Measurements from ENCODE around the gene PIR. TPM values are rescaled to one million over a fixed set of nuclear protein-coding genes. Genes with fewer than 3 reads are reported as not detected.

The PIR gene
- total and polyA plus RNA-seq, 9 of the 15 experiments (the other 6 are each of a cell fraction or from before 2014, with no cell fraction given), result 7.5 to 29.8 (median 11.5) TPM

GRCh38 chrX:15465896-15466651 is 27.1 kb downstream of the PIR start (continued):
- no peak for TF ChIP-seq ATF2 (CRISPR knock-in tag; IDR thresholded peaks at IDR 0.05)
- TF ChIP-seq ZNF253 (CRISPR knock-in tag; conservative IDR thresholded peaks at IDR 0.05), result no peak
- TF ChIP-seq, protein P1, sequence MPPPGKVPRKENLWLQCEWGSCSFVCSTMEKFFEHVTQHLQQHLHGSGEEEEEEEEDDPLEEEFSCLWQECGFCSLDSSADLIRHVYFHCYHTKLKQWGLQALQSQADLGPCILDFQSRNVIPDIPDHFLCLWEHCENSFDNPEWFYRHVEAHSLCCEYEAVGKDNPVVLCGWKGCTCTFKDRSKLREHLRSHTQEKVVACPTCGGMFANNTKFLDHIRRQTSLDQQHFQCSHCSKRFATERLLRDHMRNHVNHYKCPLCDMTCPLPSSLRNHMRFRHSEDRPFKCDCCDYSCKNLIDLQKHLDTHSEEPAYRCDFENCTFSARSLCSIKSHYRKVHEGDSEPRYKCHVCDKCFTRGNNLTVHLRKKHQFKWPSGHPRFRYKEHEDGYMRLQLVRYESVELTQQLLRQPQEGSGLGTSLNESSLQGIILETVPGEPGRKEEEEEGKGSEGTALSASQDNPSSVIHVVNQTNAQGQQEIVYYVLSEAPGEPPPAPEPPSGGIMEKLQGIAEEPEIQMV (tag; conservative IDR thresholded peaks at IDR 0.05; ENCODE audit: low read depth), result no peak
- TF ChIP-seq MECOM (CRISPR knock-in tag; IDR thresholded peaks at IDR 0.05), result no peak
- TF ChIP-seq ZFX (CRISPR knock-in tag; IDR thresholded peaks at IDR 0.05), result no peak
- TF ChIP-seq, protein P2, sequence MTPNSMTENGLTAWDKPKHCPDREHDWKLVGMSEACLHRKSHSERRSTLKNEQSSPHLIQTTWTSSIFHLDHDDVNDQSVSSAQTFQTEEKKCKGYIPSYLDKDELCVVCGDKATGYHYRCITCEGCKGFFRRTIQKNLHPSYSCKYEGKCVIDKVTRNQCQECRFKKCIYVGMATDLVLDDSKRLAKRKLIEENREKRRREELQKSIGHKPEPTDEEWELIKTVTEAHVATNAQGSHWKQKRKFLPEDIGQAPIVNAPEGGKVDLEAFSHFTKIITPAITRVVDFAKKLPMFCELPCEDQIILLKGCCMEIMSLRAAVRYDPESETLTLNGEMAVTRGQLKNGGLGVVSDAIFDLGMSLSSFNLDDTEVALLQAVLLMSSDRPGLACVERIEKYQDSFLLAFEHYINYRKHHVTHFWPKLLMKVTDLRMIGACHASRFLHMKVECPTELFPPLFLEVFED (CRISPR knock-in tag; conservative IDR thresholded peaks at IDR 0.05), result no peak
- no peak for TF ChIP-seq HOXB6 (CRISPR knock-in tag; IDR thresholded peaks at IDR 0.05; ENCODE audit: borderline replicate concordance)
- no peak for TF ChIP-seq ZNF551 (CRISPR knock-in tag; IDR thresholded peaks at IDR 0.05)
- no peak for TF ChIP-seq ZNF121 (CRISPR knock-in tag; conservative IDR thresholded peaks at IDR 0.05)
- TF ChIP-seq MTF1 (CRISPR knock-in tag; IDR thresholded peaks at IDR 0.05; ENCODE audit: borderline replicate concordance), result no peak
- peak; percentile 62 for TF ChIP-seq RBM25 (IDR thresholded peaks at IDR 0.05; ENCODE audit: low read depth, low read length, severe bottlenecking)
- no peak for TF ChIP-seq ZEB2 (IDR thresholded peaks at IDR 0.05)
- no peak for TF ChIP-seq KAT2B (IDR thresholded peaks at IDR 0.05; ENCODE audit: low read depth, low read length)
- TF ChIP-seq MTA3 (IDR thresholded peaks at IDR 0.05; ENCODE audit: borderline replicate concordance), result no peak
- TF ChIP-seq MAFG (tag; conservative IDR thresholded peaks at IDR 0.05), result no peak
- TF ChIP-seq, protein P3, sequence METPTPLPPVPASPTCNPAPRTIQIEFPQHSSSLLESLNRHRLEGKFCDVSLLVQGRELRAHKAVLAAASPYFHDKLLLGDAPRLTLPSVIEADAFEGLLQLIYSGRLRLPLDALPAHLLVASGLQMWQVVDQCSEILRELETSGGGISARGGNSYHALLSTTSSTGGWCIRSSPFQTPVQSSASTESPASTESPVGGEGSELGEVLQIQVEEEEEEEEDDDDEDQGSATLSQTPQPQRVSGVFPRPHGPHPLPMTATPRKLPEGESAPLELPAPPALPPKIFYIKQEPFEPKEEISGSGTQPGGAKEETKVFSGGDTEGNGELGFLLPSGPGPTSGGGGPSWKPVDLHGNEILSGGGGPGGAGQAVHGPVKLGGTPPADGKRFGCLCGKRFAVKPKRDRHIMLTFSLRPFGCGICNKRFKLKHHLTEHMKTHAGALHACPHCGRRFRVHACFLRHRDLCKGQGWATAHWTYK (CRISPR knock-in tag; IDR thresholded peaks at IDR 0.05), result no peak
- TF ChIP-seq EP300 (IDR thresholded peaks at IDR 0.05; ENCODE audit: low read length), result no peak
- no peak for TF ChIP-seq RAD51 (IDR thresholded peaks at IDR 0.05; ENCODE audit: borderline replicate concordance, low read depth)
- no peak for TF ChIP-seq NR2C2 (CRISPR knock-in tag; IDR thresholded peaks at IDR 0.05)
- no peak for TF ChIP-seq NR2C2 (tag; IDR thresholded peaks at IDR 0.05)
- no peak for TF ChIP-seq STAT5A (IDR thresholded peaks at IDR 0.05; ENCODE audit: borderline replicate concordance, low read length)
